H9 (cell line): Measurements from ENCODE around the gene LRRC36. TPM values are rescaled to one million over a fixed set of nuclear protein-coding genes. Genes with fewer than 3 reads are reported as not detected.
"Not testable (repeated sequence)": the region's sequence is repeated elsewhere in the genome, so short reads cannot be mapped to it uniquely, and the experiment has no call there.

Experiments
- DNase-seq: peaks from one replicate; pipeline ENCODE4 v3.0.0-alpha.2; 2017
- H2AFZ ChIP-seq: one replicate; pipeline ENCODE4 v1.6.1; 2013; ENCODE audit warnings: mild to moderate bottlenecking, low read length, control low read depth, moderate library complexity
- H2AK5ac ChIP-seq: 2 replicates; pipeline ENCODE4 v1.6.1; 2013; ENCODE audit warnings: low read length, control low read depth, mixed read lengths; ENCODE audit not compliant: insufficient read length
- H2BK120ac ChIP-seq: one replicate; pipeline ENCODE4 v1.6.1; 2013; ENCODE audit warnings: low read depth, mild to moderate bottlenecking, low read length, control low read depth, inconsistent platforms; ENCODE audit not compliant: poor library complexity, severe bottlenecking
- H2BK12ac ChIP-seq: 2 replicates; pipeline ENCODE4 v1.6.1; 2013; ENCODE audit warnings: low read length, control low read depth, mixed read lengths, low read depth; ENCODE audit not compliant: insufficient read length
- H2BK15ac ChIP-seq: 2 replicates; pipeline ENCODE4 v1.6.1; 2013; ENCODE audit warnings: low read depth, low read length, control low read depth
- H2BK20ac ChIP-seq: one replicate; pipeline ENCODE4 v1.6.1; 2013; ENCODE audit warnings: low read depth, mild to moderate bottlenecking, low read length, control low read depth, inconsistent platforms; ENCODE audit not compliant: poor library complexity, severe bottlenecking
- H2BK5ac ChIP-seq: 2 replicates; pipeline ENCODE4 v1.6.1; 2013; ENCODE audit warnings: low read length, control low read depth, mixed read lengths; ENCODE audit not compliant: insufficient read length
- H3K14ac ChIP-seq: 2 replicates; pipeline ENCODE4 v1.6.1; 2013; ENCODE audit warnings: low read length, control low read depth; ENCODE audit not compliant: insufficient read depth
- H3K18ac ChIP-seq: 2 replicates; pipeline ENCODE4 v1.6.1; 2013; ENCODE audit warnings: low read depth, mild to moderate bottlenecking, mixed read lengths, low read length, control low read depth; ENCODE audit not compliant: insufficient read length
- H3K23ac ChIP-seq: 2 replicates; pipeline ENCODE4 v1.6.1; 2013; ENCODE audit warnings: low read length, control low read depth, mixed read lengths, low read depth; ENCODE audit not compliant: insufficient read length
- H3K23me2 ChIP-seq: 2 replicates; pipeline ENCODE4 v1.6.1; 2013; ENCODE audit warnings: low read depth, mild to moderate bottlenecking, mixed read lengths, low read length, control low read depth; ENCODE audit not compliant: insufficient read length, poor library complexity, severe bottlenecking
- H3K27ac ChIP-seq: 2 replicates; pipeline ENCODE4 v1.5.1; 2013; ENCODE audit warnings: low read length, control low read depth, mixed read lengths, low read depth; ENCODE audit not compliant: insufficient read length
- H3K27me3 ChIP-seq: 2 replicates; pipeline ENCODE4 v1.6.1; 2013; ENCODE audit warnings: low read length, control low read depth, inconsistent platforms; ENCODE audit not compliant: insufficient read depth
- H3K4ac ChIP-seq: 2 replicates; pipeline ENCODE4 v1.6.1; 2013; ENCODE audit warnings: low read depth, mild to moderate bottlenecking, control low read depth, inconsistent platforms, low read length, moderate library complexity
- H3K4me1 ChIP-seq: 2 replicates; pipeline ENCODE4 v1.6.1; 2013; ENCODE audit warnings: low read length, control low read depth, inconsistent platforms; ENCODE audit not compliant: insufficient read depth
- H3K4me2 ChIP-seq: 2 replicates; pipeline ENCODE4 v1.6.1; 2013; ENCODE audit warnings: low read length, control low read depth, mixed read lengths; ENCODE audit not compliant: insufficient read length, insufficient read depth
- H3K56ac ChIP-seq: 2 replicates; pipeline ENCODE4 v1.6.1; 2013; ENCODE audit warnings: low read depth, mild to moderate bottlenecking, mixed read lengths, low read length, control low read depth; ENCODE audit not compliant: insufficient read length
- H3K79me1 ChIP-seq: 2 replicates; pipeline ENCODE4 v1.6.1; 2013; ENCODE audit warnings: low read depth, mild to moderate bottlenecking, moderate library complexity, low read length, control low read depth, inconsistent platforms; ENCODE audit not compliant: insufficient read depth, poor library complexity, severe bottlenecking
- H3K79me2 ChIP-seq: 2 replicates; pipeline ENCODE4 v1.6.1; 2013; ENCODE audit warnings: low read length, control low read depth, inconsistent platforms; ENCODE audit not compliant: insufficient read depth
- H3K9ac ChIP-seq: 2 replicates; pipeline ENCODE4 v1.6.1; 2013; ENCODE audit warnings: low read length, control low read depth, mixed read lengths; ENCODE audit not compliant: insufficient read length; ENCODE audit errors: extremely low read depth
- H3K9me3 ChIP-seq: one replicate; pipeline ENCODE4 v1.6.1; 2013; ENCODE audit warnings: low read depth, low read length, inconsistent platforms; ENCODE audit not compliant: control insufficient read depth
- H3T11ph ChIP-seq: one replicate; pipeline ENCODE4 v1.6.1; 2013; ENCODE audit warnings: mild to moderate bottlenecking, low read length, control low read depth, inconsistent platforms
- H4K20me1 ChIP-seq: one replicate; pipeline ENCODE4 v1.6.1; 2013; ENCODE audit not compliant: control insufficient read depth, insufficient read length, insufficient read depth
- H4K5ac ChIP-seq: 2 replicates; pipeline ENCODE4 v1.6.1; 2013; ENCODE audit warnings: low read depth, mild to moderate bottlenecking, mixed read lengths, low read length, control low read depth; ENCODE audit not compliant: insufficient read length
- H4K8ac ChIP-seq: replicated peaks from 2 replicates; pipeline ENCODE4 v1.6.1; 2013; ENCODE audit warnings: low read length, control low read depth, mixed read lengths, low read depth; ENCODE audit not compliant: insufficient read length
- H4K91ac ChIP-seq: 2 replicates; pipeline ENCODE4 v1.6.1; 2013; ENCODE audit warnings: low read depth, mild to moderate bottlenecking, moderate library complexity, mixed read lengths, low read length, control low read depth; ENCODE audit not compliant: insufficient read length
- H3K27ac Mint-ChIP-seq, 3 experiments: 2 replicates in 2 of 3; 3 replicates in 1 of 3; pipeline ENCODE4 v1.8.0; 2020 to 2021; ENCODE audit warnings: mixed read lengths in 3 of 3, mild to moderate bottlenecking in 1 of 3, moderate library complexity in 1 of 3
- H3K27me3 Mint-ChIP-seq: 2 replicates; pipeline ENCODE4 v1.8.0; 2021; ENCODE audit warnings: low read depth, mild to moderate bottlenecking, moderate library complexity, mixed read lengths
- H3K36me3 Mint-ChIP-seq, 3 experiments: 2 replicates in 2 of 3; 3 replicates in 1 of 3; pipeline ENCODE4 v1.8.0; 2020 to 2021; ENCODE audit warnings: low read depth in 3 of 3, mixed read lengths in 3 of 3; ENCODE audit not compliant: insufficient read depth in 1 of 3
- H3K4me1 Mint-ChIP-seq, 2 experiments: 2 replicates each; pipeline ENCODE4 v1.8.0; 2020; ENCODE audit warnings: mixed read lengths in 2 of 2
- H3K4me3 Mint-ChIP-seq, 2 experiments: 2 replicates in 1 of 2; 3 replicates in 1 of 2; pipeline ENCODE4 v1.8.0; 2020 to 2021; ENCODE audit warnings: mild to moderate bottlenecking in 2 of 2, mixed read lengths in 2 of 2, moderate library complexity in 1 of 2
- H3K9me3 Mint-ChIP-seq, 2 experiments: 2 replicates in 1 of 2; 3 replicates in 1 of 2; pipeline ENCODE4 v1.8.0; 2020; ENCODE audit warnings: mild to moderate bottlenecking in 2 of 2, mixed read lengths in 2 of 2, moderate library complexity in 1 of 2
- CTCF ChIP-seq: fragments of 200-600 bp; sonication (generic); conservative IDR thresholded peaks from 3 replicates; pipeline ENCODE4 v1.8.0; 2021; ENCODE audit warnings: antibody characterized with exemption, mild to moderate bottlenecking
- WGBS: extraction: QIAGEN DNeasy Blood & Tissue Kit; methylation state at CpG from one replicate; pipeline ENCODE4 v1.1.7; 2013; ENCODE audit warnings: missing lambda C conversion rate, low lambda C conversion rate, mixed read lengths; ENCODE audit not compliant: insufficient read length; ENCODE audit errors: extremely low coverage; 5-methylcytosine and 5-hydroxymethylcytosine counted together
- total RNA-seq: library from RNA; stranded (reverse); gene quantifications from 2 replicates; pipeline ENCODE4 v1.2.1, GENCODE V29; 2021

The LRRC36 gene
- total RNA-seq, 1 experiment from 2014 or later: not detected

DNA sequence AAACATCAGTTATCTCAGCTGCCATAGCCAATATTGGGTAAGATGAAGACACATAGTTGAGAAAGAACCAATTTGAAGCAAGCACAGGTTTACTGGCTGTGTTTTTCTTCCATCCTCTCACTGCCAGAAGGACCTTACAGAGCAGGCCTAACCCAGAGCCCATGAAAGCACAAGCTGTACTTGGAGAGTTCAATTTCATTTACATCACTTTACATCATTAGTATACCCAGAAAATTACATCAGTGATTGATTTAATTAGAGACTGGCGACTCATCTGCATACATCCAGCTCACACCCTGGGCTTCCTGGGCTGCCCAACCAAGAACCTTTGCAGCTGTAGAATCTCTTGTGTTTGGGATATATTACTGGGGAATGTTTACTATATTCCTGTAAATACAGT, 23.7 kb downstream of the LRRC36 start:
- DNase-seq: no peak
- no peak overlapping the region for H2AFZ ChIP-seq
- H3K23ac ChIP-seq: no peak overlapping the region

DNA sequence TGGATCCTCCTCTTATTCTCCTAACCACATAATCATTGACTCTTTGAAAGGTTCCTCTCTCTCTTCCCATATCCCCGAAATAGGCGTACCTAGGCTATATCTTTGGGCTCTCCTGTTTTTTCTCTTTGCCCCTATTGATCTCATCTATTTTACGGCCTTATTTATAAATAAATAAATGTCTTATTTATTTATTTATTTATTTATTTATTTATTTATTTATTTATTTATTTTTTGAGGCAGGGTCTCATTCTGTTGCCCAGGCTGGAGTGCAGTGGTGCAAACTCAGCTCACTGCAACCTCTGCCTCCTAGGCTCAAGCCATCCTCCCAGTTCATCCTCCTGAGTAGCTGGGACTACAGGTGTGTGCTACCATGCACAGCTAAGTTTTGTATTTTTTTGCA, 25.8 kb downstream of the LRRC36 start:
- H3K9me3 ChIP-seq, H3K4me3 Mint-ChIP-seq, H3K79me1 ChIP-seq, H3K23ac ChIP-seq, H4K5ac ChIP-seq, H3K23me2 ChIP-seq, H3K27ac ChIP-seq, H2AFZ ChIP-seq, H2BK12ac ChIP-seq, H2BK120ac ChIP-seq, H3K14ac ChIP-seq, H2BK20ac ChIP-seq, H2BK15ac ChIP-seq, H3K4me2 ChIP-seq, H3K79me2 ChIP-seq, H4K20me1 ChIP-seq, H3K4me1 ChIP-seq, H4K91ac ChIP-seq, H3K27me3 ChIP-seq, H3K27ac Mint-ChIP-seq, H3K56ac ChIP-seq, H3T11ph ChIP-seq, H2AK5ac ChIP-seq, H3K9ac ChIP-seq, H4K8ac ChIP-seq, H3K4ac ChIP-seq, H3K36me3 Mint-ChIP-seq, DNase-seq, H3K18ac ChIP-seq, H3K4me1 Mint-ChIP-seq, H2BK5ac ChIP-seq, H3K9me3 Mint-ChIP-seq: not testable (repeated sequence)
- peaks cover 37% of the 10 kb centered on the region for H3K27me3 Mint-ChIP-seq
- WGBS: no CpG with 5 or more reads among the region's 3 CpGs

More for the DNA sequence above, 23.7 kb downstream of the LRRC36 start:
- no peaks in the 10 kb centered on the region for H3K4me1 ChIP-seq
- Mint-ChIP-seq H3K27me3 (peaks cover 21% of the 10 kb centered on the region), H3K4me1 (no peaks in the 10 kb centered on the region), H3K4me3 (no peak overlapping the region), H3K27ac (no peak overlapping the region), H3K9me3 (no peaks in the 10 kb centered on the region), H3K36me3 (no peaks in the 10 kb centered on the region)
- H3K27ac ChIP-seq: no peak overlapping the region
- H3K4me2 ChIP-seq: no peak overlapping the region
- H3K9ac ChIP-seq: no peak overlapping the region
- H3K14ac ChIP-seq: no peak overlapping the region
- H3K79me1 ChIP-seq: no peaks in the 10 kb centered on the region
- H3K4ac ChIP-seq: no peak overlapping the region
- H3K23me2 ChIP-seq: no peaks in the 10 kb centered on the region
- no peak overlapping the region for H2BK20ac ChIP-seq
- no peak overlapping the region for H4K8ac ChIP-seq
- no peak overlapping the region for H4K91ac ChIP-seq
- no peaks in the 10 kb centered on the region for H3K27me3 ChIP-seq
- no peak overlapping the region for H3K56ac ChIP-seq
- no peak overlapping the region for H2BK5ac ChIP-seq
- H2BK120ac ChIP-seq: no peak overlapping the region
- no peak for TF ChIP-seq CTCF
- no peak overlapping the region for H2AK5ac ChIP-seq
- H3K18ac ChIP-seq: no peak overlapping the region
- H3T11ph ChIP-seq: no peak overlapping the region
- no peaks in the 10 kb centered on the region for H4K20me1 ChIP-seq
- H4K5ac ChIP-seq: no peak overlapping the region
- H2BK15ac ChIP-seq: no peak overlapping the region
- no peaks in the 10 kb centered on the region for H3K9me3 ChIP-seq
- no peaks in the 10 kb centered on the region for H3K79me2 ChIP-seq
- no CpG with 5 or more reads among the region's 1 CpG for WGBS
- no peak overlapping the region for H2BK12ac ChIP-seq
